Neural cell (in vitro differentiated cells): ENCODE results near the gene GALNT13. TPM values are rescaled to one million over a fixed set of nuclear protein-coding genes. Genes with fewer than 3 reads are reported as not detected.
A peak's percentile ranks its signal among the peaks of the same experiment; 100 is the strongest.

Experiments
- H2AFZ ChIP-seq: fragments of 200-600, 300-800 bp; sonication (generic), shearing (Covaris generic); 2 replicates; pipeline ENCODE4 v1.6.0; 2014; ENCODE audit warnings: low read depth, mild to moderate bottlenecking, antibody characterized with exemption, low read length, moderate library complexity
- H3F3A ChIP-seq: fragments of 200-600 bp; shearing (Covaris generic); 2 replicates; pipeline ENCODE4 v1.6.1; 2016; ENCODE audit warnings: mild to moderate bottlenecking, moderate library complexity, mixed read lengths, antibody characterized with exemption, low read length; ENCODE audit not compliant: insufficient read depth, poor library complexity, severe bottlenecking
- H3K27ac ChIP-seq: fragments of 200-600, 300-800 bp; sonication (generic), shearing (Covaris generic); 2 replicates; pipeline ENCODE4 v1.5.1; 2014; ENCODE audit warnings: mild to moderate bottlenecking, low read length, moderate library complexity
- H3K27me3 ChIP-seq: fragments of 300-800, 200-600 bp; sonication (generic), shearing (Covaris generic); 2 replicates; pipeline ENCODE4 v1.6.0; 2014; ENCODE audit warnings: mild to moderate bottlenecking, low read depth, low read length, moderate library complexity; ENCODE audit not compliant: insufficient read depth
- H3K36me3 ChIP-seq: fragments of 300-800, 200-600 bp; sonication (generic), shearing (Covaris generic); 2 replicates; pipeline ENCODE4 v1.5.1; 2014; ENCODE audit warnings: mild to moderate bottlenecking, antibody characterized with exemption, low read length, moderate library complexity; ENCODE audit not compliant: insufficient read depth
- H3K4me2 ChIP-seq: fragments of 300-800, 200-600 bp; sonication (generic), shearing (Covaris generic); 2 replicates; pipeline ENCODE4 v1.6.0; 2014; ENCODE audit warnings: mild to moderate bottlenecking, low read length
- H3K4me3 ChIP-seq: fragments of 300-800, 200-600 bp; sonication (generic), shearing (Covaris generic); 2 replicates; pipeline ENCODE4 v1.5.1; 2014; ENCODE audit warnings: mild to moderate bottlenecking, low read length, moderate library complexity
- H3K79me2 ChIP-seq: fragments of 200-600 bp; shearing (Covaris generic); replicated peaks from 2 replicates; pipeline ENCODE4 v1.6.0; 2014; ENCODE audit warnings: mild to moderate bottlenecking, low read length, moderate library complexity; ENCODE audit not compliant: insufficient read depth
- H3K9ac ChIP-seq: fragments of 300-800, 200-600 bp; sonication (generic), shearing (Covaris generic); 2 replicates; pipeline ENCODE4 v1.6.1; 2016; ENCODE audit warnings: mild to moderate bottlenecking, low read length, mixed read lengths
- H3K9me2 ChIP-seq: fragments of 200-600 bp; shearing (Covaris generic); 2 replicates; pipeline ENCODE4 v1.6.1; 2016; ENCODE audit warnings: mild to moderate bottlenecking, low read length, mixed read lengths; ENCODE audit not compliant: insufficient read depth
- H3K9me3 ChIP-seq: fragments of 200-600, 300-800 bp; sonication (generic), shearing (Covaris generic); 2 replicates; pipeline ENCODE4 v1.6.1; 2016; ENCODE audit warnings: mild to moderate bottlenecking, mixed run types, low read length, moderate library complexity, mixed read lengths
- H4K20me1 ChIP-seq: fragments of 200-600 bp; shearing (Covaris generic); 2 replicates; pipeline ENCODE4 v1.6.1; 2016; ENCODE audit warnings: mild to moderate bottlenecking, mixed run types; ENCODE audit not compliant: insufficient read depth
- EZH2 ChIP-seq: fragments of 200-600, 300-800 bp; shearing (Covaris generic), sonication (generic); IDR thresholded peaks from 2 replicates; pipeline ENCODE4 v1.6.1; 2014; ENCODE audit warnings: antibody characterized with exemption, low read length, borderline replicate concordance, mild to moderate bottlenecking; ENCODE audit not compliant: insufficient read depth, poor library complexity, severe bottlenecking
- POLR2AphosphoS5 ChIP-seq: IDR thresholded peaks from 2 replicates; pipeline ENCODE4 v1.6.1; 2012
- REST ChIP-seq: IDR thresholded peaks from 2 replicates; pipeline ENCODE4 v1.6.1; 2012; ENCODE audit warnings: borderline replicate concordance
- SMC3 ChIP-seq: fragments of 450-650 bp; conservative IDR thresholded peaks from 2 replicates; pipeline ENCODE4 v1.6.1; 2014; ENCODE audit warnings: antibody characterized with exemption, mild to moderate bottlenecking, moderate library complexity; ENCODE audit not compliant: poor library complexity
- TAF1 ChIP-seq: IDR thresholded peaks from 2 replicates; pipeline ENCODE4 v1.6.1; 2012; ENCODE audit warnings: low read depth
- polyA plus RNA-seq: library from polyadenylated mRNA; depleted of rRNA; stranded (reverse); fragments of >200 nt; gene quantifications from 2 replicates; pipeline ENCODE4 v1.2.3, GENCODE V29; 2014
- TF ChIP-seq, protein P1 (sequence below): fragments of 450-650 bp; IDR thresholded peaks from 2 replicates; pipeline ENCODE4 v1.5.1; 2014; ENCODE audit warnings: antibody characterized with exemption, mild to moderate bottlenecking, moderate library complexity; ENCODE audit not compliant: poor library complexity, severe bottlenecking

The GALNT13 gene
- polyA plus RNA-seq, 1 donor from 2014 or later: 12.4 TPM

- no peak for TF ChIP-seq SMC3
- TF ChIP-seq POLR2AphosphoS5: no peak
- TF ChIP-seq, protein P1, sequence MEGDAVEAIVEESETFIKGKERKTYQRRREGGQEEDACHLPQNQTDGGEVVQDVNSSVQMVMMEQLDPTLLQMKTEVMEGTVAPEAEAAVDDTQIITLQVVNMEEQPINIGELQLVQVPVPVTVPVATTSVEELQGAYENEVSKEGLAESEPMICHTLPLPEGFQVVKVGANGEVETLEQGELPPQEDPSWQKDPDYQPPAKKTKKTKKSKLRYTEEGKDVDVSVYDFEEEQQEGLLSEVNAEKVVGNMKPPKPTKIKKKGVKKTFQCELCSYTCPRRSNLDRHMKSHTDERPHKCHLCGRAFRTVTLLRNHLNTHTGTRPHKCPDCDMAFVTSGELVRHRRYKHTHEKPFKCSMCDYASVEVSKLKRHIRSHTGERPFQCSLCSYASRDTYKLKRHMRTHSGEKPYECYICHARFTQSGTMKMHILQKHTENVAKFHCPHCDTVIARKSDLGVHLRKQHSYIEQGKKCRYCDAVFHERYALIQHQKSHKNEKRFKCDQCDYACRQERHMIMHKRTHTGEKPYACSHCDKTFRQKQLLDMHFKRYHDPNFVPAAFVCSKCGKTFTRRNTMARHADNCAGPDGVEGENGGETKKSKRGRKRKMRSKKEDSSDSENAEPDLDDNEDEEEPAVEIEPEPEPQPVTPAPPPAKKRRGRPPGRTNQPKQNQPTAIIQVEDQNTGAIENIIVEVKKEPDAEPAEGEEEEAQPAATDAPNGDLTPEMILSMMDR: no peak
- no peak for TF ChIP-seq TAF1
- TF ChIP-seq EZH2: no peak
- H3K27me3 ChIP-seq: peaks cover 32% of the 10 kb centered on the region
- H3K9me3 ChIP-seq: no peaks in the 10 kb centered on the region
These were observed 580.7 kb downstream of the GALNT13 start for GRCh38 chr2:154452471-154452870.

DNA sequence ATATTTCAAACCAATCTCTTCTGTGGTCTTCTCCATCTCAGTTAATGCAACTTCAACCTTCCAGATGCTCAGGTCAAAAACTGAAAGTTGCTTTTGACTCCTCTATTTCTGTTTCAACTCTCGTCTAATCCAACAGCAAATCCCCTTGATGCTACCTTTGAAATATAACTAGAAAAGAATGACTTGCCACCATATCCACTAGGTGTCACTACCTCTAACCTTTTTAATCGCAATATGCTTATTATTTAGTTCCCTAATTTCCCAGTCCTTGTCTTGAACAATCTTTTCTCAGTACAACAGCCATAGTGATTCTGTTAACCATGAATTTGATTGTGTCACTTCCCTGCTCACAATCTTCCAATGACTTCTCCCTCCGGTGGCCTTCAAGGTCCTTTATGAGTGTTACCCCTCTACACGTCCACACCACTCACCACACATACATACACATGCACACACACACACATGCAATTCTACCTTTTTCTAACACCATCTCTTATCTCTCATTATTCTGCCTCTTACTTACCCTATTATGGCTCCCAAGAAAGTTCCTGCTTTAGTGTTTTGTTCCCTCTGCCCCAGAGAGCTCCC lies 581.3 kb downstream of the GALNT13 start:
- no peaks in the 10 kb centered on the region for H3K36me3 ChIP-seq
- H3K27ac ChIP-seq: no peak overlapping the region
- no peaks in the 10 kb centered on the region for H4K20me1 ChIP-seq
- H3K9ac ChIP-seq: no peak overlapping the region
- H3F3A ChIP-seq: no peaks in the 10 kb centered on the region
- no peaks in the 10 kb centered on the region for H3K9me3 ChIP-seq
- H3K4me3 ChIP-seq: no peak overlapping the region
- H3K27me3 ChIP-seq: peaks cover 26% of the 10 kb centered on the region
- no peak overlapping the region for H2AFZ ChIP-seq
- no peaks in the 10 kb centered on the region for H3K9me2 ChIP-seq
- no peak overlapping the region for H3K4me2 ChIP-seq
- TF ChIP-seq, protein P1: peak; percentile 33
- TF ChIP-seq TAF1 (no peak), REST (no peak), SMC3 (peak; percentile 21)
- H3K79me2 ChIP-seq: no peaks in the 10 kb centered on the region

More at GRCh38 chr2:154452471-154452870, 580.7 kb downstream of the GALNT13 start:
- H3K9me2 ChIP-seq: no peaks in the 10 kb centered on the region
- H3K36me3 ChIP-seq: no peaks in the 10 kb centered on the region
- no peak overlapping the region for H3K4me2 ChIP-seq
- no peak overlapping the region for H3K27ac ChIP-seq
- no peaks in the 10 kb centered on the region for H3K79me2 ChIP-seq
- no peaks in the 10 kb centered on the region for H3F3A ChIP-seq
- H2AFZ ChIP-seq: no peak overlapping the region
- no peak overlapping the region for H3K9ac ChIP-seq
- no peak overlapping the region for H3K4me3 ChIP-seq
- no peaks in the 10 kb centered on the region for H4K20me1 ChIP-seq
